Cardiac muscle cell (in vitro differentiated cells and primary cell): ENCODE measurements around the gene ACTN4. TPM values are rescaled to one million over a fixed set of nuclear protein-coding genes. Genes with fewer than 3 reads are reported as not detected.

Source experiments
- DNase-seq, 2 donors: peaks; one replicate each; pipeline versions ENCODE4 v3.0.0 to v3.0.0-alpha.2; 2010 to 2017; ENCODE audit warnings: low read depth in 1 of 2, low spot score in 1 of 2
- H3K27ac ChIP-seq: fragments of 200-600 bp; sonication (generic); 2 replicates; pipeline ENCODE4 v1.5.1; 2016
- H3K27me3 ChIP-seq: fragments of 200-600 bp; sonication (generic); 2 replicates; pipeline ENCODE4 v1.6.0; 2016; ENCODE audit warnings: control low read depth
- H3K36me3 ChIP-seq: fragments of 200-600 bp; sonication (generic); 2 replicates; pipeline ENCODE4 v1.5.1; 2016; ENCODE audit warnings: control low read depth
- H3K4me1 ChIP-seq: fragments of 200-600 bp; sonication (generic); 2 replicates; pipeline ENCODE4 v1.8.1; 2017; ENCODE audit warnings: low read depth, mild to moderate bottlenecking, mixed run types
- H3K4me3 ChIP-seq: fragments of 200-600 bp; sonication (generic); 2 replicates; pipeline ENCODE4 v1.5.1; 2016; ENCODE audit warnings: mild to moderate bottlenecking
- H3K9me3 ChIP-seq: fragments of 200-600 bp; sonication (generic); 2 replicates; pipeline ENCODE4 v1.5.1; 2017; ENCODE audit warnings: low read depth, mild to moderate bottlenecking, control low read depth
- polyA plus RNA-seq: library from polyadenylated mRNA; unstranded; fragments of >200 nt; fragmentation: Nextera tagmentation; extraction: Ambion mirVana; gene quantifications from 2 replicates; pipeline ENCODE4 v1.2.1, GENCODE V29; 2016
- total RNA-seq: library from RNA; depleted of rRNA; stranded (reverse); fragments of >200 nt; gene quantifications from 2 replicates; pipeline ENCODE4 v1.2.3, GENCODE V29; 2016
- TF ChIP-seq, protein P1 (sequence below): IDR thresholded peaks from 2 replicates; pipeline ENCODE4 v1.5.1; 2012; ENCODE audit warnings: low read depth, mild to moderate bottlenecking, low read length

ACTN4 gene
- total and polyA plus RNA-seq, 2 experiments from 2014 or later, result 77.4 to 465 TPM

DNA sequence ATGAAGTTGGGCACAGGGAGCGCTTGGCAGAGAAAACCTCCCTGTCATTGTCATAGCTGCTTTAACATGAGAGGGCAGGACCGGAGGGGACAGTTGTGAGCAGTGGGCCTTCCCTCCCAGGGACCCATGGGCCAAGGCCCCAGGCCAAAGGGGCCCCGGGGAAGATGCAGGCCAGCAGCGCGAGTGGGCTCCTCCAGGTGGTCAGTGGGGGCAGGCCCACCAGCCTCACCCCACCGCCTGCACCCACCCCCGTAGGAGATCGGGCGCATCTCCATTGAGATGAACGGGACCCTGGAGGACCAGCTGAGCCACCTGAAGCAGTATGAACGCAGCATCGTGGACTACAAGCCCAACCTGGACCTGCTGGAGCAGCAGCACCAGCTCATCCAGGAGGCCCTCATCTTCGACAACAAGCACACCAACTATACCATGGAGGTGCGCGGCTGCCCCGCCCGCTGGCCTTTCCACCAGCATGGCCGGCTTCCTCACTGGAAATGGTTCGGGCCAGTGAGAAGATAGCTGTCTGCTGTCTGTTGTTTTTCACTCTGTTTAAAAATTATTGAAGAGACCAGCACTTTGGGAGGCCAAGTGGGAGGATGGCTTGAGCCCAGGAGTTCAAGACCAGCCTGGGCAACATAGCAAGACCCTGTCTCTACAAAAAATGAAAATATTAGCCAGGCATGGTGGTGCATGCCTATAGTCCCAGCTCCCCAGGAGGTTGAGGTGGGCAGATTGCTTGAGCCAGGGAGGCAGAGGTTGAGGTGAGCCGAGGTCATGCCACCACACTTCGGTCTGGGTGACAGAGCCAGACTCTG, 78.2 kb downstream of the ACTN4 start:
- DNase-seq, result no peak
- Histone ChIP-seq H3K4me1 (peaks cover 15% of the 10 kb centered on the region), H3K27ac (peak overlapping the region; percentile 51), H3K9me3 (no peaks in the 10 kb centered on the region), H3K27me3 (no peaks in the 10 kb centered on the region), H3K4me3 (no peak overlapping the region), H3K36me3 (peaks cover 45% of the 10 kb centered on the region)
- TF ChIP-seq, protein P1, sequence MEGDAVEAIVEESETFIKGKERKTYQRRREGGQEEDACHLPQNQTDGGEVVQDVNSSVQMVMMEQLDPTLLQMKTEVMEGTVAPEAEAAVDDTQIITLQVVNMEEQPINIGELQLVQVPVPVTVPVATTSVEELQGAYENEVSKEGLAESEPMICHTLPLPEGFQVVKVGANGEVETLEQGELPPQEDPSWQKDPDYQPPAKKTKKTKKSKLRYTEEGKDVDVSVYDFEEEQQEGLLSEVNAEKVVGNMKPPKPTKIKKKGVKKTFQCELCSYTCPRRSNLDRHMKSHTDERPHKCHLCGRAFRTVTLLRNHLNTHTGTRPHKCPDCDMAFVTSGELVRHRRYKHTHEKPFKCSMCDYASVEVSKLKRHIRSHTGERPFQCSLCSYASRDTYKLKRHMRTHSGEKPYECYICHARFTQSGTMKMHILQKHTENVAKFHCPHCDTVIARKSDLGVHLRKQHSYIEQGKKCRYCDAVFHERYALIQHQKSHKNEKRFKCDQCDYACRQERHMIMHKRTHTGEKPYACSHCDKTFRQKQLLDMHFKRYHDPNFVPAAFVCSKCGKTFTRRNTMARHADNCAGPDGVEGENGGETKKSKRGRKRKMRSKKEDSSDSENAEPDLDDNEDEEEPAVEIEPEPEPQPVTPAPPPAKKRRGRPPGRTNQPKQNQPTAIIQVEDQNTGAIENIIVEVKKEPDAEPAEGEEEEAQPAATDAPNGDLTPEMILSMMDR, result no peak

DNA sequence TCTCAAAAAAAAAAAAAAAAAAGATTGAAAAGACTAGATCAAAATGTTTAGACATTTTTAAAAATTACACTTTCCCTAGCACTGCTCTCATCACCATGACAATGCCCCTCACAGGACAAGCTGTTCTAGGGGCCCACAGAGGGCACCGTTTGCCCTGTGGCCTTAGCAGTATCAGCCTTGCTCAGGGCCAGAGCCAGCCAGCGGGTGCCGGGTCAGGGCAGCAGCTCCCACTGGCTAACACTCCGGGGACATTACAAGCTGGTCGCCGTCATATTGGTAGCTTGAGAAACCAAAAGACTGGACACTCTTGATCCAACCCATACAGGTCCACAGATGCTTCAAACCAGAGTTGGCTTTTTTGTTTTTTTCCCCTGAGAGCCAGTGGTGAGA, 78.8 kb downstream of the ACTN4 start:
- H3K4me1 ChIP-seq, result peaks cover 11% of the 10 kb centered on the region

DNA sequence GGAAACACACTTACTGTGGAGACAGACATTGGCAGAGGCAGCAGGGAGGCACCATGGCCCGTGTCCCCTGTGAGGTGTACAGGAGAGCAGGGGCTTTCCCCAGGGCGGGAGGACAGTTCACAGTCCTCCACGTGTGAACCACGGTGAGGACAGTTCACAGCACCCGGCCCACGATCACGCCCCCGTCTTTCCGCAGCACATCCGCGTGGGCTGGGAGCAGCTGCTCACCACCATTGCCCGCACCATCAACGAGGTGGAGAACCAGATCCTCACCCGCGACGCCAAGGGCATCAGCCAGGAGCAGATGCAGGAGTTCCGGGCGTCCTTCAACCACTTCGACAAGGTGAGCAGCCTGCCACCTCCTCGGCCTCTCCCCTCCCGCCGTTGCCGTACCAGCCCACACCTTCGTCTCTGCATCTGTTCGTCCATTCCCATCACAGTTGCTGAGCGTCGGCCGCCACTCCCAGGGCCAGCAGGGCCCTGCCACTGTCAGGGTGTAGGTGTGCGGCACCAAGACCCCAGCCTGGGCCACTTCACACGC, 79.4 kb downstream of the ACTN4 start:
- Histone ChIP-seq H3K4me3 (no peak overlapping the region), H3K27me3 (no peaks in the 10 kb centered on the region), H3K4me1 (peaks cover 6% of the 10 kb centered on the region), H3K36me3 (peaks cover 41% of the 10 kb centered on the region), H3K27ac (peak overlapping the region; percentile 51), H3K9me3 (no peaks in the 10 kb centered on the region)
- TF ChIP-seq, protein P1, result no peak
- no peak for DNase-seq

More for the DNA sequence above, 78.8 kb downstream of the ACTN4 start:
- no peak for DNase-seq
- no peaks in the 10 kb centered on the region for H3K27me3 ChIP-seq
- TF ChIP-seq, protein P1, result no peak
- H3K4me3 ChIP-seq, result no peak overlapping the region
- no peaks in the 10 kb centered on the region for H3K9me3 ChIP-seq
- peaks cover 45% of the 10 kb centered on the region for H3K36me3 ChIP-seq
- peak overlapping the region; percentile 51 for H3K27ac ChIP-seq

DNA sequence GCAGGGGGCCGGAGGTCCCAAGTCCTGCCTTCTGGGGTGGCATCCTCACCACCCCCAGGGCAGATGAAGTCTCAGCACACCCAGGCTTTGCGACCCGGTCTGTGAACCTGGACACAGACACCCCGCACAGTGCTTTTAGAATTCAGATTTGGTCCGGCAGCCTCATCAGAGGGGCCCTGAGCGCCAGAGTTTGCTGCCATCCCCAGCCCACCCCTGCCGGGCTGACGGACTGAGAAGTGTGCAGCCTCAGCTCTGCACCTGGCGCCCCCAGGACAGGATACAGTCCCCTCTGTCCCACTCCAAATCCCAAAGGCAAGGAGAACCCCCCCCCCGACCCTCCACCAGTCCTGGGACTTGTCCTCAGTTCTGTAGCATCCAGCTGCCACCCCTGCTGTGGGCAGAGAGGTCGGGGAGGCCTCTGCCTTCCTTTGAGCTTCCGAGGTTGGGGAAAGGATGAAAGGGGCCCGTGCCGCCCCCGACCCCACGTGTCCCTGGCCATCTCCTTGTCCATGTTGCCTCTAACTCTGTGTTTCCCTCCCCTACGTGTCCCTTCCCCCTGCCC, 79.9 kb downstream of the ACTN4 start:
- DNase-seq, result no peak
- Histone ChIP-seq H3K4me3 (no peak overlapping the region), H3K9me3 (no peaks in the 10 kb centered on the region), H3K4me1 (peaks cover 1% of the 10 kb centered on the region), H3K27me3 (no peaks in the 10 kb centered on the region), H3K27ac (peak overlapping the region; percentile 39), H3K36me3 (peaks cover 41% of the 10 kb centered on the region)
- TF ChIP-seq, protein P1, result no peak

DNA sequence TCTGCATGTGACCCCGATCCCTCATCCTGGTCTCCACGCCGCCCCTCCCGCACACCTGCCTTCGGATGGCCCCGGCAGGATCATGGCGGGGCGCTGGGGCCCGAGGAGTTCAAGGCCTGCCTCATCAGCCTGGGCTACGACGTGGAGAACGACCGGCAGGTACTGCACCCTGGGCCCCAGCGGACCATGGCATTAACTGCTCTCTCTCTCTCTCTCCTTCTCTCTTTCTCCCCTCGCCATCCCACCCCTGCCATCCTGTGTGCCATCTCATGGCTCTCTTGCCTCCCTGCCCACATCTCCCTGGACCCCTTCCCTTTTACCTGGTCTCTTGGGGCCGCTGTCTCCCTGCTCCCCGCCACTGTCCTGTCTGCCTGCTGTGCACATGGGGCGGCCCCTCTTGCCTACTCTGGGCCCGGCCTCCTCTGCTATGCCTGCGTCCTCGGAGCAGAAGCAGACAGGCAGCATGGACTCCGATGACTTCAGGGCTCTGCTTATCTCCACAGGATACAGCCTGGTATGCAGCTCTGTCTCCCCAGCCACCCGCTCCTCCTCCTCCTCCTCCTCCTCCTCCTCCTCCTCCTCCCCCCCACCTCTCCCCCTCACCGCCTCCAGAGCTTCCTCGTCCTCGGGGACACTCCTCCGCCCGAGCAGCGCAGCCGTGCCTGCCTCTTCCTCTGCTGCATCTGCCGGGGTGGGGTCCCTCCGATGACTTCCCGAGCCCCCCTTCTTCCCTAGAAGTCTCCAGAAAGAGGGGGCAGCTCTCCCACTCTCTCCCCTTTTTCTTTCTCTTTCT, 80.6 kb downstream of the ACTN4 start:
- Histone ChIP-seq H3K27me3 (no peaks in the 10 kb centered on the region), H3K27ac (peak overlapping the region; percentile 64), H3K36me3 (peaks cover 41% of the 10 kb centered on the region), H3K4me1 (no peaks in the 10 kb centered on the region), H3K9me3 (no peaks in the 10 kb centered on the region), H3K4me3 (no peak overlapping the region)
- TF ChIP-seq, protein P1, result no peak
- peak in 1 of 2 donors; percentile 92 for DNase-seq
